Fibroblast of villous mesenchyme (primary cell): Measurements from ENCODE around the gene PPP4C. TPM values are rescaled to one million over a fixed set of nuclear protein-coding genes. Genes with fewer than 3 reads are reported as not detected.
"Not testable (repeated sequence)": the region's sequence is repeated elsewhere in the genome, so short reads cannot be mapped to it uniquely, and the experiment has no call there.

Source experiments
- DNase-seq: peaks from one replicate; pipeline ENCODE4 v3.0.0-alpha.2; 2010; ENCODE audit warnings: low read depth
- H3K4me3 ChIP-seq: 2 replicates; pipeline ENCODE4 v1.5.1; 2011; ENCODE audit warnings: low read depth, mild to moderate bottlenecking, low read length
- total RNA-seq: library from RNA; depleted of rRNA; stranded (reverse); fragments of >200 nt; gene quantifications from 2 replicates; pipeline ENCODE4 v1.2.3, GENCODE V29; 2012
- TF ChIP-seq, protein P1 (sequence below): IDR thresholded peaks from 2 replicates; pipeline ENCODE4 v1.5.1; 2012; ENCODE audit warnings: low read depth, mild to moderate bottlenecking, low read length; ENCODE audit not compliant: insufficient read depth

Gene PPP4C
- total RNA-seq, 1 donor: 209 TPM

- TF ChIP-seq, protein P1, sequence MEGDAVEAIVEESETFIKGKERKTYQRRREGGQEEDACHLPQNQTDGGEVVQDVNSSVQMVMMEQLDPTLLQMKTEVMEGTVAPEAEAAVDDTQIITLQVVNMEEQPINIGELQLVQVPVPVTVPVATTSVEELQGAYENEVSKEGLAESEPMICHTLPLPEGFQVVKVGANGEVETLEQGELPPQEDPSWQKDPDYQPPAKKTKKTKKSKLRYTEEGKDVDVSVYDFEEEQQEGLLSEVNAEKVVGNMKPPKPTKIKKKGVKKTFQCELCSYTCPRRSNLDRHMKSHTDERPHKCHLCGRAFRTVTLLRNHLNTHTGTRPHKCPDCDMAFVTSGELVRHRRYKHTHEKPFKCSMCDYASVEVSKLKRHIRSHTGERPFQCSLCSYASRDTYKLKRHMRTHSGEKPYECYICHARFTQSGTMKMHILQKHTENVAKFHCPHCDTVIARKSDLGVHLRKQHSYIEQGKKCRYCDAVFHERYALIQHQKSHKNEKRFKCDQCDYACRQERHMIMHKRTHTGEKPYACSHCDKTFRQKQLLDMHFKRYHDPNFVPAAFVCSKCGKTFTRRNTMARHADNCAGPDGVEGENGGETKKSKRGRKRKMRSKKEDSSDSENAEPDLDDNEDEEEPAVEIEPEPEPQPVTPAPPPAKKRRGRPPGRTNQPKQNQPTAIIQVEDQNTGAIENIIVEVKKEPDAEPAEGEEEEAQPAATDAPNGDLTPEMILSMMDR: no peak
- H3K4me3 ChIP-seq: no peak overlapping the region
- peak; percentile 31 for DNase-seq
These were observed 43.6 kb downstream of the PPP4C start for GRCh38 chr16:30119428-30119827.

DNA sequence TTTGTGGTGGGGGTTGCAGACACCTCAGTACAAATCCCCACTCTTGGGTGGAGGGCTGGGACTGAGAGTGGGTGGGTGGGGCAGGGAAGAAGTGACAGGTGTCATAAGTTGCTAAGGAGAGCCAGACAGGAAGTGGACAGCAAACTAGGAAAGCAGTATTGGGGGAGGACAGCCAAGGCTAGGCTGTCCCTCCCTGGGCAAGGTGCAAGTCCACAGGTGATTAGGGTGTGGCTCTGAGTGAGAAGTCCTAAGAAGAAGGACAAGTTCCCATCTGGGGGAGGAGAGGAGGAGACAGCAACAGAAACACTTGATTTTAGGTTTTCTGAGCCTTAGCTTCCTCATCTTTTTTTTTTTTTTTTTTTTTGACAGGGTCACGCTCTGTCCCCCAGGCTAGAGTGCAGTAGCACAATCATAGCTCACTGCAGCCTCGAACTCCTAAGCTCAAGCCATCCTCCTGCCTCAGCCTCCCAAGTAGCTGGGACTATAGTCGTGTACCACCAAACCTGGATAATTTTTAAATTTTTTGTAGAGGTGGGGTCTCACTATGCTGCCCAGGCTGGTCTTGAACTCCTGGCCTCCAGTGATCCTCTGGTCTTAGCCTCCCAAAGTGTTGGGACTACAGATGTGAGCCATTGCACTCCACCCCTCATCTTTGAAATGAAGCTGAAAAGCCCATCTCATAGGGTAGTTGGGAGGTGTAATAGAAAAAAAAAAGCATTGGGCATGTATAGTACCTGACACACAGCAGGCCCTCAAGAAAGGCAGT lies 44.7 kb downstream of the PPP4C start:
- no peak for DNase-seq
- no peak overlapping the region for H3K4me3 ChIP-seq
- TF ChIP-seq, protein P1: no peak

- TF ChIP-seq, protein P1: no peak
- peak; percentile 34 for DNase-seq
These were observed 46.2 kb downstream of the PPP4C start for GRCh38 chr16:30121741-30122571.

DNA sequence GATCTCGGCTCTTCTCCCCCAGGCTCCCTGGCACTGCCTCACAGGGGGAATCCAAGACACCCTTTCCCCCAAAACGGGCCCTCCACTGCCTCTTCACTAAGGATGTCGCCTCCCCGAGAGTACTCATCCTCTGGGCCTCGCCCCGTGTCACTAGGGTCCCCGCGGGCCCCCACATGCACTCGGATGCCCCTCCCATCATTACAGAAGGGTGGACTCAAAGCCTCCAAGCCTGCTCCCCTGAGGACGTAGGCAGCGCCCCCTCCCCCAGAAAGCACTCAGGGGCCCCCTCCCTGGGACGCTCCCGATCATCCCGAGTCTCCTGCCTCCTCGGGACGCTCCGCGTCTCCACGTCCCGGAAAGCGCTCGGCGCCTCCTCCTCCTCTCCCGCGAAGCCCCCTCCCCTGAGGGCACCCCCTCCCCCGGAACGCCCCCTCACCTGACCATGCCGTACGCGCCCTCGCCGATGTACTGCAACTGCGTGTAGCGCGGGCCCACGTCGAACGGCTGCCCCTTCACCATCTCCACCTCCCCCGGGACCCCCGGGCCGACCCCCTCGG lies 46.9 kb downstream of the PPP4C start:
- peak; percentile 10 for DNase-seq
- H3K4me3 ChIP-seq: peak overlapping the region; percentile 79
- TF ChIP-seq, protein P1: no peak

More at GRCh38 chr16:30121741-30122571, 46.2 kb downstream of the PPP4C start:
- H3K4me3 ChIP-seq: peak overlapping the region; percentile 79

- H3K4me3 ChIP-seq: no peak overlapping the region
- no peak for DNase-seq
- TF ChIP-seq, protein P1: no peak
These were observed 49.2 kb downstream of the PPP4C start for GRCh38 chr16:30124985-30125379.

- DNase-seq, H3K4me3 ChIP-seq: not testable (repeated sequence)
These were observed 49.9 kb downstream of the PPP4C start for GRCh38 chr16:30125690-30126089.

DNA sequence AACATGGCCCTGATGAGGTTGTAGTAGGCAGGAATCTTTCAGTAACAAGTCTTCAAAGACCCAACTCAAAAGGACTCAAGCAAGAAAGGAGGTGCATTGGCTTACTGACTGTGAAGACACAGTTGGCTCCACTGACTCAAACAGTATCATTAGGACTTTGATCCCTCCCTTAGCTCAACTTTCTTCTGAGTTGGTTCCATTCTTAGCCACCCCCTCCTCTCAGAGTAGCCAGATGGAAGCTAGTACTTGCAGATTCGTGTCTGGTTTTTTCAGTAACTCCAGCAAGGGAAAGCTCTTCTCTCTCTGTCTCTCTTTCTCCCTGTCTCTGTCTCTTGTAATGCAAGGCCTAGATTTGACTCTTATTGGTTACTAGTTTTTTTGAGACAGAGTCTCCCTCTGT lies 52.2 kb downstream of the PPP4C start:
- no peak for DNase-seq
- TF ChIP-seq, protein P1: no peak
- no peak overlapping the region for H3K4me3 ChIP-seq
